DND-41 (cell line): Measurements from ENCODE around the gene EEF2.

Source experiments
- ATAC-seq: fragments of 200-7000 bp; cut with Tn5 transposase; 3 replicates; pipeline ENCODE4 v1.9.1; 2021; ENCODE audit warnings: low read depth; ENCODE audit not compliant: insufficient read depth
- DNase-seq: peaks from one replicate; pipeline ENCODE4 v3.0.0-alpha.2; 2020
- H2AFZ ChIP-seq: 2 replicates; pipeline ENCODE4 v1.6.0; 2012; ENCODE audit warnings: low read depth, low read length
- H3K27ac ChIP-seq: 2 replicates; pipeline ENCODE4 v1.5.1; 2012; ENCODE audit warnings: low read length, inconsistent platforms
- H3K27me3 ChIP-seq: fragments of 200-600 bp; sonication (generic); 2 replicates; pipeline ENCODE4 v1.6.0; 2012; ENCODE audit warnings: low read length, mild to moderate bottlenecking, inconsistent platforms; ENCODE audit not compliant: insufficient read depth, poor library complexity
- H3K36me3 ChIP-seq: 2 replicates; pipeline ENCODE4 v1.5.1; 2012; ENCODE audit warnings: low read length, inconsistent platforms; ENCODE audit not compliant: insufficient read depth
- H3K4me1 ChIP-seq: 2 replicates; pipeline ENCODE4 v1.5.1; 2012; ENCODE audit warnings: mild to moderate bottlenecking, low read length; ENCODE audit not compliant: insufficient read depth
- H3K4me2 ChIP-seq: 2 replicates; pipeline ENCODE4 v1.6.0; 2012; ENCODE audit warnings: mild to moderate bottlenecking, moderate library complexity, low read length, inconsistent platforms; ENCODE audit not compliant: insufficient read depth
- H3K4me3 ChIP-seq, 2 experiments: fragments of 200-600 bp in 1 of 2; shearing (Covaris generic) in 1 of 2; 2 replicates each; pipeline ENCODE4 v1.5.1; 2012 to 2016; ENCODE audit warnings: inconsistent platforms in 2 of 2, low read length in 2 of 2, mild to moderate bottlenecking in 2 of 2, low read depth in 1 of 2, moderate library complexity in 1 of 2
- H3K79me2 ChIP-seq: 2 replicates; pipeline ENCODE4 v1.6.0; 2012; ENCODE audit warnings: low read length, inconsistent platforms; ENCODE audit not compliant: insufficient read depth
- H3K9ac ChIP-seq: 2 replicates; pipeline ENCODE4 v1.6.0; 2012; ENCODE audit warnings: low read depth, mild to moderate bottlenecking, inconsistent platforms, low read length, moderate library complexity
- H3K9me3 ChIP-seq: 2 replicates; pipeline ENCODE4 v1.5.1; 2012; ENCODE audit warnings: low read length, moderate library complexity, mild to moderate bottlenecking, inconsistent platforms; ENCODE audit not compliant: insufficient read depth, severe bottlenecking
- H4K20me1 ChIP-seq: 2 replicates; pipeline ENCODE4 v1.6.0; 2012; ENCODE audit warnings: low read length; ENCODE audit not compliant: insufficient read depth
- EZH2 ChIP-seq: IDR thresholded peaks from 3 replicates; pipeline ENCODE4 v1.6.1; 2012; ENCODE audit warnings: borderline replicate concordance, low read depth, mild to moderate bottlenecking, moderate library complexity, low read length, inconsistent platforms; ENCODE audit not compliant: severe bottlenecking
- TF ChIP-seq, protein P1 (sequence below): IDR thresholded peaks from 2 replicates; pipeline ENCODE4 v1.5.1; 2012; ENCODE audit warnings: borderline replicate concordance, low read length, moderate library complexity, mild to moderate bottlenecking; ENCODE audit not compliant: poor library complexity, severe bottlenecking; ENCODE audit errors: extremely low read depth

Gene EEF2

DNA sequence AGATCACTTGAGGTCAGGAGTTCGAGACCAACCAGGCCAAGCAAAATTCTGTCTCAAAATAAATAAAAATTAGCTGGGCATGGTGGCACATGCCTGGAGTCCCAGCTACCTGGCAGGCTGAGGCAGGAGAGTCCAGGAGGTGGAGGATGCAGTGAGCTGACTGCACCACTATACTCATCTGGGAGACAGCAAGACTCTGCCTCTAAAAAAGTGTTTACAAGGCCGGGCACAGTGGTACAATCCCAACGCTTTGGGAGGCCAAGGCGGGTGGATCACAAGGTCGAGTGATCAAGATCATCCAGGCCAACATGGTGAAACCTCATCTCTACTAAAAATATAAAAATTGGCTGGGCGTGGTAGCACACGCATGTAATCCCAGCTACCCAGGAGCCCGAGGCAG lies 10.1 kb downstream of the EEF2 start:
- Histone ChIP-seq H3K4me3 (no peak overlapping the region), H4K20me1 (peaks cover 49% of the 10 kb centered on the region), H3K9ac (no peak overlapping the region), H3K4me2 (no peak overlapping the region), H3K4me1 (peaks cover 16% of the 10 kb centered on the region), H3K36me3 (peaks cover 52% of the 10 kb centered on the region), H3K27ac (no peak overlapping the region), H3K9me3 (no peaks in the 10 kb centered on the region), H3K79me2 (peaks cover 37% of the 10 kb centered on the region), H3K27me3 (no peaks in the 10 kb centered on the region), H2AFZ (no peak overlapping the region)
- TF ChIP-seq, protein P1, sequence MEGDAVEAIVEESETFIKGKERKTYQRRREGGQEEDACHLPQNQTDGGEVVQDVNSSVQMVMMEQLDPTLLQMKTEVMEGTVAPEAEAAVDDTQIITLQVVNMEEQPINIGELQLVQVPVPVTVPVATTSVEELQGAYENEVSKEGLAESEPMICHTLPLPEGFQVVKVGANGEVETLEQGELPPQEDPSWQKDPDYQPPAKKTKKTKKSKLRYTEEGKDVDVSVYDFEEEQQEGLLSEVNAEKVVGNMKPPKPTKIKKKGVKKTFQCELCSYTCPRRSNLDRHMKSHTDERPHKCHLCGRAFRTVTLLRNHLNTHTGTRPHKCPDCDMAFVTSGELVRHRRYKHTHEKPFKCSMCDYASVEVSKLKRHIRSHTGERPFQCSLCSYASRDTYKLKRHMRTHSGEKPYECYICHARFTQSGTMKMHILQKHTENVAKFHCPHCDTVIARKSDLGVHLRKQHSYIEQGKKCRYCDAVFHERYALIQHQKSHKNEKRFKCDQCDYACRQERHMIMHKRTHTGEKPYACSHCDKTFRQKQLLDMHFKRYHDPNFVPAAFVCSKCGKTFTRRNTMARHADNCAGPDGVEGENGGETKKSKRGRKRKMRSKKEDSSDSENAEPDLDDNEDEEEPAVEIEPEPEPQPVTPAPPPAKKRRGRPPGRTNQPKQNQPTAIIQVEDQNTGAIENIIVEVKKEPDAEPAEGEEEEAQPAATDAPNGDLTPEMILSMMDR: no peak
- no peak for TF ChIP-seq EZH2
- DNase-seq (no peak), ATAC-seq (no peak)

DNA sequence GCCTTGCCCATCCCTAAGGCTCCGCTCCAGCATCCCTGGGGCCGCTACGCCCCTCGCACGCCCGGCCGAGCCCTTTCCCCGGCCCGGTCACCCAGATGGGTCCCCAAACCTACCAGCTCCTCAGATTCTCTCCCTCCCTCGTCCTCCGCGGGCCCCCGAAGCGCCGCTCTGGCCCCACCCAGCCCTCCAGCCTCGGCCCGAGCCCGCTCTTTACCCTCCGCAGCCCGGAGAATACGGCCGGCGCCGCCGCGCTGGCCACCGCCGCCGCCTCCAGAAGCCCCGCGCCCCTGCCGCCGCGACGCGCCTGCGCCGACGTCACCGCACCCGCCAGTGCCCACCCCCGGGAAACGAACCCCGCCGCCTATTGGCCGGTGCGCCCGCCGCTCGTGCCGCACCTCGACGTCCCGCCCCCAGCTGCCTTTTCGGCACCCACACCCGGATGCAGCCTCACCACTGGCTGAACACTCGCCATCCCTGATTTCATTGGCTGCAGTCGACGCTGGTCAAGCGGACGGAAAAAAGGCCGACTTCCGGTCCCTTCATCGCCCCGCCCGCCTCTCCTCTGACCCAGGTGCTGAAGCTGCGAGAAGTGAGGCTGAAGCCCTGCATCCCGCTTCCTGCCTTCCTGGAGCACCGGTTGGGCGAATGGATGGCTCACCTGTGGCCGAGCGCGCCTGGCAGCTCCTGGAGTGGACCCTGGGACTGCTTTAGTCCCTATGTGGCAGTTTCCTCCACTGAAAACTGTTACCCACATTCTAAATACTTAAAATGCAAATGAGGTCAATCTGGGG lies 14.3 kb downstream of the EEF2 start, which contains the start of gene DAPK3:
DAPK3 (minus strand) TSS at position 292 of the 791 bp plus-strand sequence. CDS start 1,364 bp downstream, outside the sequence.
- H3K79me2 ChIP-seq: peaks cover 43% of the 10 kb centered on the region
- peak within 1 kb of the TSS; percentile 92 for H3K9ac ChIP-seq
- peak within 1 kb of the TSS; percentile 80 for H2AFZ ChIP-seq
- TF ChIP-seq, protein P1: no peak
- no peak for TF ChIP-seq EZH2
- H3K27me3 ChIP-seq: no peaks in the 10 kb centered on the region
- peak within 1 kb of the TSS; percentile 79 for H3K27ac ChIP-seq
- peak within 1 kb of the TSS; percentile 98 to 100 for H3K4me3 ChIP-seq
- no peaks in the 10 kb centered on the region for H3K9me3 ChIP-seq
- H3K36me3 ChIP-seq: peaks cover 41% of the 10 kb centered on the region
- DNase-seq (peak; percentile 94), ATAC-seq (peak; percentile 92)
- H4K20me1 ChIP-seq: peaks cover 38% of the 10 kb centered on the region
- peak within 1 kb of the TSS; percentile 85 for H3K4me2 ChIP-seq
- peaks cover 26% of the 10 kb centered on the region for H3K4me1 ChIP-seq

DNA sequence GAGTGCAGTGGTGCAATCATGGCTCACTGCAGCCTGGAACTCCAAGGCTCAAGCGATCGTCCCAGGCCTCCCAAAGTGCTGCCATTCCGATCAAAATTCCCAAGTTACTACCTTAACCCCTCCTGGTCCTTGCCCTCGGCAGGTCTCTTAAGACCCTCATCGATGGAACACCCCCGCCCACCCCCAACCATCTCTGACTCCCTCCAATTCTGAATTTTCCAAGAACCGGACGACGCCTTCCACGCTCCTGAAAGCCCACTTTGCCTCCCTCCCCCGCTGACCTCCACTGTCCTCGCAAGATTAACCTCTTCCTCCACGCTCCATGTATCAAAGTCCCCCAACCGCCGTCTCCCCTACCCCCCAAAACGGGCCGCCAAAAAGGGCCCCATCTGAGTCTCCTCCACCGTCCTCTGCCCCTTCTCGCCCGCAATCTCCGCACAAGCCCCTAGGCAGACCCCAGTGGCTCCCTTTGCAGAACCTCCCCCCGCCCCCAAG lies 14.9 kb downstream of the EEF2 start:
- peak overlapping the region; percentile 80 for H2AFZ ChIP-seq
- peak overlapping the region; percentile 98 to 100 for H3K4me3 ChIP-seq
- ATAC-seq (no peak; the same call in 1 of the 3 replicates), DNase-seq (no peak)
- no peak for TF ChIP-seq EZH2
- TF ChIP-seq, protein P1: no peak
- peaks cover 26% of the 10 kb centered on the region for H3K4me1 ChIP-seq
- peaks cover 36% of the 10 kb centered on the region for H3K36me3 ChIP-seq
- peaks cover 37% of the 10 kb centered on the region for H4K20me1 ChIP-seq
- peak overlapping the region; percentile 79 for H3K27ac ChIP-seq
- peaks cover 44% of the 10 kb centered on the region for H3K79me2 ChIP-seq
- H3K9me3 ChIP-seq: no peaks in the 10 kb centered on the region
- no peaks in the 10 kb centered on the region for H3K27me3 ChIP-seq
- H3K9ac ChIP-seq: peak overlapping the region; percentile 92
- H3K4me2 ChIP-seq: peak overlapping the region; percentile 85
